GM15510 (cell line): ENCODE measurements around the gene MCF2L2.

Source experiments
- POLR2A ChIP-seq: IDR thresholded peaks from 3 replicates; pipeline ENCODE4 v1.6.1; 2011; ENCODE audit warnings: borderline replicate concordance; ENCODE audit not compliant: insufficient read length; ENCODE audit errors: extremely low read depth

Gene MCF2L2

DNA sequence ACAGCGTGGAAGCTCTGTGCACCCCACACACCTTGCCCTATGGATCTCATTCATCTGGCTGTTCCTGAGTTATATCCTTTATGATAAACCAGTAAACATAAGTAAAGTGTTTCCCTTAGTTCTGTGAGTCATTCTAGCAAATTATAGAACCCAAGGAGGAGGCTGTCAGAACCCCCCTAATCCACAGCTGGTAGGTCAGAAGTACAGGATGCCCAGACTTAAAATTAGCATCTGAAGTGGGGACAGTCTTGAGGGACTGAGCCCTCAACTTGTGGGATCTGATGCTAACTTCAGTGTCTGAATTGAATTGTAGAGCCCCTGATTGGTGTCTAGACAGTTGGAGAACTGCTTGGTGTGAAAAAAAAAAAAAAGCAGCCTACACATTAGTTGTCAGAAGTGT lies 100.3 kb downstream of the MCF2L2 start:
- no peak for TF ChIP-seq POLR2A

DNA sequence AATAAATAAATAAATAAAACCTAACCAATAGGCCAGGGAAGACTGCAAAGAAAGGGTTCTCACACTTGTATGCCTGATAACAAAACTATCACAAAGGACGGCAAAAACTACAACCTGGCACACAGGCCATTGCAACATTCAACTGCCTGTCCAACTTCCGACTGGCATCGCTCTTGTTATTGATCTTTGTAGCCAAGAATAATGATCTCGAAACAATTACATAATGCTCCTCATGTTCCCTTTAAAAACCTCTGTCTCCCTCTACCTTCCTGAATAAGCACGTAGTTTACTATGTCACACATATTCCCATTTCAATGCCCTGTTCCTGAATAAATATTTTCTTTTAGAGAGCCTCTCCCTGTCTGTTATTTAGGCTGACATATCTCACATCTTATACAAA lies 101.1 kb downstream of the MCF2L2 start:
- TF ChIP-seq POLR2A: no peak

- no peak for TF ChIP-seq POLR2A
These were observed 104.3 kb downstream of the MCF2L2 start for GRCh38 chr3:183324083-183324482.

DNA sequence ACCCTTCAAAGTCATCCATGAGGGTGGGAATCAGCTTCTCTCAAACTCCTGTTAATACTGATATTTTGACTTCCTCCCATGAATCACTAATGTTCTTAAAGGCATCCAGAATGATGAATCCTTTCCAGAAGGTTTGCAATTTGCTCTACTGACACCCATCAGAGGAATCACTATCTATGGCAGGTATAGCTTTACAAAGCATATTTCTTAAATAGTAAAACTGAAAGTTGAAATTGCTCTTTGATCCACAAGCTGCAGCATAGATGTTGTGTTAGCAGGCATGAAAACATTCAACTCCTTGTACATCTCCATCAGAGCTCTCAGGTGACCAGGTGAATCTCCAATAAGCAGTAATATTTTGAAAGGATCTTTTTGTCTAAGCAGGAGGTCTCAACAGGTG lies 109.0 kb downstream of the MCF2L2 start:
- TF ChIP-seq POLR2A: no peak

DNA sequence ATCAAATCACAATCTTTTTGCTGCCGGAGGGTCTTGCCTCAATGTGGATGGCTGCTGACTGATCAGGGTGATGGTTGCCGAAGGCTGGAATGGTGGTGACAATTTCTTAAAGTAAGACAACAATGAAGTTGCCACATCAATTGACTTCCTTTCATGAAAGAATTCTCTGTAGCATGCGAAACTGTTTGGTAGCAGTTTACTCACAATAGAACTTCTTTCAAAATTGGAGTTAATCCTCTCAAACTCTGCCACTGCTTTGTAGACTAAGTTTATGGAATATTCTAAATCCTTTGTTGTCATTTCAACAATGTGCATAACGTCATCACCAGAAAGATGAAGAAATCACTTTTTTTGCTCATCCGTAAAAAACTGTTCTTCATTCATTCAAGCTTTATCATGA lies 109.5 kb downstream of the MCF2L2 start:
- TF ChIP-seq POLR2A: no peak

GRCh38 chr3:183317886-183318865 lies 110.2 kb downstream of the MCF2L2 start:
- TF ChIP-seq POLR2A: no peak

- TF ChIP-seq POLR2A: no peak
These were observed 111.1 kb downstream of the MCF2L2 start for GRCh38 chr3:183317271-183317670.

DNA sequence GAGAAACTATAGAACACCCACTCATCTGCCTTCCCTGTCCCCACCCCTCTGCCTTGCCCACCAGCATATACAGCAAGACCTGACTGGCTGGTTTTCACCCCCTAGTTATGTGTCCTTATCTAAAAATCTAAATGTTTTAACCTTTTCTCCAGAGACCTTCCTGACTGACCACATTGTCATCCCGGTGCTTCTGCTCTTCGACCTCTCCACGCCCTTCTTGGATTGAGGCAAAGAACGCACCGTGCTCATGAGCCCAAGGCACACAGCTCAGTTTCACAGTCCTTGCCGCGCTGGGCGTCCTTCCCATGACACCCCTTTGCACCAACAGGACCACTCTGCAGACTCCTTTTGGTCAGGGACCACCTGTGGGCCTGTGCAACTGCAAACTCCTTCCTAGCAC lies 112.7 kb downstream of the MCF2L2 start:
- TF ChIP-seq POLR2A: no peak

DNA sequence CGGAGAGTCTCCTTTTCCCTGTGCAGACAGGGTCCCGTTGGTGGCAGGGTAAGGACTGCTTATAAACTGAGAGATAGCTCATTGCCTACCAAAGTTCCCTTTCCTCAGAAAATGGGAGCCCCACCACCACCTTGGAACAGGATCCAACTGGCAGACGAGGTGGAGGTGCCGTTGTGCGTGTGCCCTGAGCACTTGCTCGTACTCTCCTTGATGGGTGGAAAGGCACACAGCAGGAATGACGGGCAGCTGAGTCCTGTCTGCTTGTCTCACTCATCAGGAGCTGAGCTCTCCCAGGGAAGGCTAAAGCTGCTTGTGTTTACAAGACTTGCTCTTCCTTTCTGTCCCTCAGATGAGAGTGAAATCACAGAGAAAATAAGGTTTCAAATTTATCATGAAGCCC lies 114.7 kb downstream of the MCF2L2 start:
- no peak for TF ChIP-seq POLR2A

GRCh38 chr3:183313351-183313750 lies 115.1 kb downstream of the MCF2L2 start:
- TF ChIP-seq POLR2A: no peak

DNA sequence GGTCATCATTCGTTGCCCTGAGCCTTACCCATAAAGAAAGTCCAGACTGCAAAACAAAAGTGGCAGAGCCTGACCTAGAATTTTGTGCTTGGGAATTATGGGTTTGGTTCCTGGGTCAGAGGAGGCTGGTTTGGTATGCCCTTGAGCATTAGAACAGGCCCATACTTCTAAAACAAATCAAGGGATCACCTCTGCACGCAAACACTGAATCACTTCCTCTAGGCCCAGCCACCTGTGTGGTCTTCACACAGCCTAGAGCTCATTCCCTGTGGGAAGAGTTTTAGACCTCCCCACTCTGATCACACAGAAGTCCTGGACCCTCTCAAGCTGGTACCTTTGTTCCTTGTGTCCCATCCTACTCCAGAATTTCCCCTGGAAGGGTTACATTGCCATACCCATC lies 116.0 kb downstream of the MCF2L2 start:
- TF ChIP-seq POLR2A: no peak

- TF ChIP-seq POLR2A: no peak
These were observed 117.5 kb downstream of the MCF2L2 start for GRCh38 chr3:183310936-183311335.

DNA sequence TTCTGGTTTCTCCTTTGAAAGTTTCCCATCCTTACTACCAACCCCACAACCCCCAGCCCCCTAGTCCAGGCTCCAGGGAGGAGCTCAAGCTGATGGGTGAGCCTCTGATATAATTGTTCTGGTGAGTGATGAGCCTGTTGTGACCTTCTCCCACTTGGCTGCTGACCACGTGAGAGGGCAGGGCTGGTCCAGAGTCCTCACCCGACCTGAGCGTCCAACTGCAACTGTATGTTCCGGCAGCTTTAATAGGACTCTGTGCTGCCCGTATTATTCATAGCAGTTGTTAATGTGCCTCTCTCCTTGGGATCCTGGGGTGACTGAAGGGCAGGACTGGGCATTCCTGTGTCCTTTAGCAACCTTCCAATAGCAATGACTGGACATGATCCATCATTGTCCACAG lies 119.1 kb downstream of the MCF2L2 start:
- no peak for TF ChIP-seq POLR2A

GRCh38 chr3:183308751-183309150 lies 119.7 kb downstream of the MCF2L2 start:
- TF ChIP-seq POLR2A: no peak

DNA sequence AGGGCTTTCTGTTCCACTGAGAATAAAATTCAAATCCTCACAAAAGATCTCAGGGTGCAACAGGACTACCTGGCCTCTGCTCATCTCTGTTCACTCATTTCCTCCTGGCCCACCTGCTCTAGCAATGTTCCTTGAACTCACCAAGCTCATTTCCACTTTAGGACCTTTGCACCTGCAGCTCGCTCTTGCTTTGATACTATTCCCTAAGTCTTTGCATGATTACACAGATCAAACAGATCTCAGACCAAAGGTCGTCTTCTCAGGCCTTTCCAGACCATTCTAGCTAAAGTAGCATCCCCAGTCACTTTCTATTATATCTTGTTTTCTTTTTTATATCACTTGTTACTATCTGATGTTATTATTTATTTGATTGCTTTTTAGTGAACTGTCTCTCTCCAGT lies 120.7 kb downstream of the MCF2L2 start:
- no peak for TF ChIP-seq POLR2A
